Activated CD8-positive, alpha-beta memory T cell treated with anti-CD3 and anti-CD28 coated beads, Interleukin-2, amount 50 U/mL, for 24 hours (primary cell): ENCODE results near the gene TNS3.

ENCODE experiments used
- DNase-seq: peaks from one replicate; pipeline ENCODE4 v3.0.0-alpha.2; 2020; ENCODE audit errors: extremely low read depth

The TNS3 gene

DNA sequence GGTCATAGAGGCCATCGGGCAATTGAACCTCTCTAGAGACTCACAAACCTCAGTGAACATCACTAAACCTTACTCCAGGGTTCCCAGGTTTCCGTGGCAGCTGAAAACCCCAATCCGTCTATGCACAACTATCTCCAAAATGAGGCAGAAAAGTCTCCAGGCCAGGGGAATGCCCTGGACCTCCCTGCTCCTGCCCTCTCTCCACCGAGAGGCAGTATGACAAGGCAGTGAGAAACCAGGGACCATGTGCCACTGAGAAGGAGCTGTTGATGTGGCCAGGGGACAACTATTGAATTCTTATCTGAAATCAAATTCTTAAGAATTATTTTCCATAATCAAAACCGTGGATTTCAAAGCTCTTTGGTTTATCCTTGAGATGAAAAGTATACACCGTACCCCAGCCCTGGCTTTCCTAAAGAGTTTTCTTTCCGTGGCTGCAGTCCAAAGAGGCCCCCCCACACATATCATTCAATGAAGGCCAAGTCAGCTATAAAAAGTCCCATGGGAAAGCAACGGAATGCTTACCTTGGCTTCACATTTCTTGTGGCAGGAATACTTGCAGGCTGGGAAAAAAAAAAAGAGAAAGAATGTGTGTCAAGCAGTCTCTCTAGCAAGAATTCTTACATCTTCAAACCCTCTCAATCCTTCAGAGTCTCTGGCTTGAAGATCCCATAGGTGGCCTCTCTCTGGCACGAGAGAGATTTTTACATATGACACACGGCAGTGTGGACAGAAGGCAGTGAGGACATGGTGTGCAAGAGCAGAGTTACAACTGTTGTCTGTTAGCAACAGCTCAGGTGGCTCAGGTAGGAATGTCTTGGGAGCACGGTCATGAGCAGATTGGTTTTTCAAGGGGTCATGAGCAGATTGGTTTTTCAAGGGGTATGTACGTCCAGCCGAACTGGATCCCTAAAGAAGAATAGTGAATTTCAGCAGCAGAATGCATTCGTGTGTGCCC is 75.2 kb downstream of the TNS3 start:
- DNase-seq: no peak

DNA sequence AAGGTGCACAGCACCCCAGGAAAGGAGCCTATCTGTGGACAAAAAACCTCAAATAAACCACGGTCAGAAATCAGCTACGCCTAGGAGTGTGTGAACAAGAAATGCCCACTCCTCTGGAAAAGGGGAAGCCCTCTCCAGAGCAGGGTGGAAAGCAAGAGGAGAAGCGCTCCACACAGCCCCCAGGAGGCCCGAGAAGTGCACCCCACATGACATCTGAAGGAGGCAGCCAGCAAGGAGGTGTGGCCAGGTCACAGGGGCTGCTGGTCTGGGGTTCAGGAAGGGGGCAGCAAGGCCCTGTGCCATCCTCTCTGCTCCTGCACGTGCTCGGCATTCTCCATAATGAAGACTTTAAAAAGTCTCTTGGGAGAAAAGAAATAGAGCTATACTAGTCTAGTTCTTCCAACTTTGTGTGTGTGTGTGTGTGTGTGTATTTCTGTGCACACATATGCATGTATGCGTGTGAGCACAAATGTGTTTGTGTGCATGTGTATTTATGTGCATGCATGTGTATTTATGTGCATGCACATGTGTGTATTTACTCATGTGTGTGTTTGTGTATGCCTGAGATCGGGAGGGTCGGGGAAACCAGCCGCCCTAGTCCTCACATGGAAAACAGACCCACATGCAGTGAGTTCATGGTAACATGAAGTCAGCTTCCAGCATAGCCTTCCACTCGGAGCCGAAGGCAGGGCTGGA is 76.5 kb downstream of the TNS3 start:
- no peak for DNase-seq

GRCh38 chr7:47504551-47505311 is 77.2 kb downstream of the TNS3 start:
- DNase-seq: no peak

- no peak for DNase-seq
Measured at GRCh38 chr7:47503281-47503680, 78.6 kb downstream of the TNS3 start.

GRCh38 chr7:47502240-47502877 is 79.6 kb downstream of the TNS3 start:
- no peak for DNase-seq

- no peak for DNase-seq
Measured at GRCh38 chr7:47501406-47501805, 80.5 kb downstream of the TNS3 start.

DNA sequence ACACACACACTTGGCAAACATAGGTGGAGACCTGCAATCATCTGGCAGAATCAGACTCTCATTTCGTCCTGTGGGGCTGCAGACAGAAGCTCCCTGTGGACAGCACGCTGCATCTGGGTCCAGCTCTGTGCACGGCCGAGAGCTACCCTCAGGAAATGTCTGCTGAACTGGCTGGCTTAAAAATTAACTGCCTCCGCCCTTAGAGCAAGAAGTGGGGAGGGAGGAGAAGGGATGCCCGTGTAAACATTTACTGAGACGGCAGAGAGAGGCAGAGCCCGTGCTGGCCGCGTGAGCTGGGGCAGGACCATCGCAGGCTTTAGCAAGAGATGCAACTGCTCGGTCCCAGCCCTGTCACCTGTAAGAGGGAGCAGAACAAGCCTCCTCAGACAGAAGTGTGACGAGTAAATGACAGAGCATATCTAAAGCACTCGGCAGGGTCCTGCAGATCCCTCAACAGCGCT is 81.8 kb downstream of the TNS3 start:
- DNase-seq: no peak

DNA sequence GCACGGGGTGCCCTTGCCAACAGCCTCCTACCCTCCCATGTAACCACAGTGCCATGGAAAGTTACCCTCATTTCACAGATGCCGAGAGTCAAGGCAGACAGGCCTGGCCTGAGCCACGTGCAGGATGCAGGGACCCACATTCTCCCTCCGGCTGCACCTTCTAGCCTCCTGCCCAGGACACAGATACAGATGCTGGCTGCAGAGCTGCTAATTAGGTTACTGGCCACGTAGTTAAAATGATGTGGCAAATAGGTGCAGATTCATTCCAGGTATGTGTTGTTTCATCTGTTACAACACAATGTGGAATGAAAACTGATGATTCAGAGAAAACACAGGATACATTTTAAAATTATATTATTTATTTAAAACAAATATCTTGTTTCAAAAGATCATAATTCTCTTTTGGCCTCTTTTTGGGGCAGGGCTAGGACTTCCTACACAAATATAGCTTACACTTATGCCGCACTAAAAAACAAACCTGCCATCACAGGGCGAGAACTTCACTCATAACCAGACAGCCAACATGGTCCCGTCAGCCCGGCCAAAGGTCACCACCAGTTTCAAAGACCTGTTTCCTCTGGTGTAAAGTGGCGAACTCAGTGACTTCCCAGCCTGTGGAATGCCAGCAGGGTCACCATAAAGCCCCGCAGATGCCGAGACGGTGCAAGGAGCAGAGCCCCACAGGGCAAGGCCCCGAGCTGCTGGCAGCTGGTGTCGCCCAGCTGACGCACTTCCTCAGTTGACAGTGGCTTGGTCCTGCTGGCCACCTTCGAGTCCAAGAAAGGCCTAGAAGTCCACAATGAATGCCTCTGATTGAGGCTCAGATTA is 83.5 kb downstream of the TNS3 start:
- DNase-seq: no peak

GRCh38 chr7:47497367-47498096 is 84.4 kb downstream of the TNS3 start:
- DNase-seq: no peak

- DNase-seq: no peak
Measured at GRCh38 chr7:47496666-47497065, 85.2 kb downstream of the TNS3 start.

- DNase-seq: no peak
Measured at GRCh38 chr7:47496056-47496665, 85.8 kb downstream of the TNS3 start.

DNA sequence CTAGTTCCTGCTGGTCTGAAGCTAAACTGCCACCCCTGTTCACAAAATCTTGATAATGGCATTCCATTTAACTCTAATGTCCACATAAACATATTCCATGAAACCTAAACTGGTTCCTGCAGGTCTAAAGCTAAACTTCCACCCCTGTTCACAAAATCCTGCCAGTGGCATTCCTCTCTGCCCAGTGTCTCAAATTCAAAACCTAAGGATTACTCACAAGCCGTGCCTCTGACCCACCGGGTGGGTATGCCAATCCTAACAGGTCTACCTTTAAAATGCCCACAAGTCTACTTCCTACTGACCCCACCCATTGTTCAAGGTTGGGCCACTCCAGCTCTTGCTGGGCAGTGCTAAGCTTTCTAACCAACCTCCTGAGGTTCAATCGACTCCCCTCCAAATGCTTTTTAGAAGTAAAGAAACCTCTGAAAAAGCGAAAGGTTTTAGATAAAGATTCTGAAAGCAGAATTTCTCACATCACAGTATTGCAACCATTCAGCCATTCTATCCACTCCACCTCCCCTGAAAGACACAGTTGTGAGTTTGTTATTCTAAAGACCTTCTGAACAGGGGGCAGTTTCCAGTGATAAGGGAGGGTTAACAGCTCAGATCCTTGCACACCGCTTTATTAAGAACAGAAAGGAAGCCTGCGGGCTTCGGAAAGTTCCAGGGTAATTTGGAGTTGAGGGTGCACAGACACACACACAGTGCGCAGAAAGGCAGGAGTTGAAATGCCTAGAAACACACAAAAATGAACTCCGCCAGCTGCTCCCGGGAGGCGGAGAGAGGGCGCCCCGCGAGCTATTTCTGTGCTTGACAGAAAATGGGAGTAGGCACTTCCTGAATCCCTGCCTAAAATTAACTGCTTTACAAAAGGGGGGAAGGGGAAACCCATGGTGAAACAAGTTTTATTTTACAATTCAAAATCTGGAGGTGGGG is 87.7 kb downstream of the TNS3 start:
- no peak for DNase-seq

GRCh38 chr7:47492716-47493325 is 89.1 kb downstream of the TNS3 start:
- DNase-seq: no peak

GRCh38 chr7:47490501-47491265 is 91.2 kb downstream of the TNS3 start:
- DNase-seq: no peak

DNA sequence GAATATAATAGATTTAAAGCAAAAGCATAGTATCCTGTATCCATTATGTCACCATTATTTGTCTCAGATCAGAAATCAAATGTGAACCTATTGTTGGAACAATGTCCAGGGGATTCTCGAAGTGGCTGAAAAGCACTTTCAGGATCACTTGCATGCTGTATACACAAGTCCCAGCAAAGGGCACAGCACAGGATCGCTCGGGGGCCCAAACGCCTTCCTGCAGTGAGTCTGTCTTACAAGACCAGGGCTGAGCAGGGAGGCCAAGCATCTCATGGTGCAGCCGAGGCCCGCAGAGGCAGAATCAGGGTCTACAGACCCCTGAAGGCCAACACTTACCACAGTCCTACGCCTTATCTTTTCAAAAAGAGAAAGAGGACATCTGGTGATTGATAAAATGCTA is 92.3 kb downstream of the TNS3 start:
- DNase-seq: no peak

GRCh38 chr7:47488969-47489342 is 93.0 kb downstream of the TNS3 start:
- no peak for DNase-seq

DNA sequence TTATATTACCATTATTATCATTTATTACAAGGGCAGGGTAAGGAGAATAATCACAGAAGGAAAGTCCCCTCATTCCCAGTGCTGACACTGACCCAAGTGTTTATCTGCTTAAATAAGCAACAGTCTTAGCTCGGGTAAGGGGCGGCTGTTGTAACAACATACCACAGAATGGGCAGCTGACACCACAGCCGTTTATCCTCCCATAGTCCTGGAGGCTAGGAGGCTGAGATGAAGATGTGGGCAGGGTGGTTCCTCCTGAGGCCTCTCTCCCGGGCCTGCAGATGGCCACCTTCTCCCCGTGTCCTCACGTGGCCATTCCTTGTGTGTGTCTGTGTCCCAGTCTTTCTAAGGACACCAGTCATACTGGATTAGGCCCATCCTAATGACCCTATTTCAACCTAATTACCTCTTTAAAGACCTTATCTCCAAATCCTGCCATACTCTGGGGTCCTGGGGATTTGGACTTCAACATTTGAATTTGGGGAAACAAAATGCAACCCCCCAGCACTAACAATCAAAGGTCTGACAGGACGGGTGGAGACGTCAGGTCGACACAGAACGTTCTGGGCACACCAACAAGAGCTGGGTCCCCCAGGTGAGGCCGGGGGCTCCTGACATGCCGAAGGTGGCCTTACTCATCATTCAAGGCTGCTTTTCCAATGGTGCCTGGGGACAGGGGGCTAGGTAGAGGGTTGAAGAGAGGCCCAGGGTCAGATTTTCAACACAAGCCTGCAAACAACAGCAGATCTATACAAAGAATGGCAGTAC is 93.5 kb downstream of the TNS3 start:
- DNase-seq: no peak
